AG08395 (cell line): ENCODE results near the gene RDM1.
"Not testable (repeated sequence)": the region's sequence is repeated elsewhere in the genome, so short reads cannot be mapped to it uniquely, and the experiment has no call there.

Experiments
- DNase-seq: peaks from one replicate; pipeline ENCODE4 v3.0.0; 2012; ENCODE audit warnings: mixed read lengths, low spot score

RDM1 gene

GRCh38 chr17:35898283-35899070, 32.1 kb downstream of the RDM1 start:
- no peak for DNase-seq

GRCh38 chr17:35897772-35898171, 32.8 kb downstream of the RDM1 start:
- not testable (repeated sequence) for DNase-seq

- DNase-seq: no peak
Measured at GRCh38 chr17:35895636-35896587, 34.7 kb downstream of the RDM1 start.

GRCh38 chr17:35894206-35894605, 36.4 kb downstream of the RDM1 start:
- no peak for DNase-seq

GRCh38 chr17:35893751-35894150, 36.8 kb downstream of the RDM1 start:
- no peak for DNase-seq

- no peak for DNase-seq
Measured at GRCh38 chr17:35892091-35893035, 38.2 kb downstream of the RDM1 start.

GRCh38 chr17:35891269-35891668, 39.3 kb downstream of the RDM1 start:
- no peak for DNase-seq

- DNase-seq: no peak
Measured at GRCh38 chr17:35890774-35891155, 39.8 kb downstream of the RDM1 start.

- peak; percentile 26 for DNase-seq
Measured at GRCh38 chr17:35889818-35890773, 40.5 kb downstream of the RDM1 start.

GRCh38 chr17:35889241-35889640, 41.3 kb downstream of the RDM1 start:
- DNase-seq: no peak

GRCh38 chr17:35879773-35880654, 50.6 kb downstream of the RDM1 start, which contains the start of gene CCL5:
CCL5 (minus strand) TSS chr17:35880360.
- DNase-seq: no peak

- DNase-seq: no peak
Measured at GRCh38 chr17:35878361-35878760, 52.2 kb downstream of the RDM1 start.

- no peak for DNase-seq
Measured at GRCh38 chr17:35877345-35878029, 53.1 kb downstream of the RDM1 start.

- DNase-seq: no peak
Measured at GRCh38 chr17:35876534-35876933, 54.0 kb downstream of the RDM1 start.

GRCh38 chr17:35875800-35876139, 54.8 kb downstream of the RDM1 start:
- DNase-seq: no peak

- DNase-seq: no peak
Measured at GRCh38 chr17:35875072-35875799, 55.3 kb downstream of the RDM1 start.

GRCh38 chr17:35872196-35872980, 58.2 kb downstream of the RDM1 start:
- no peak for DNase-seq
